SK-N-SH (cell line): ENCODE measurements around the gene POLR3E. TPM values are rescaled to one million over a fixed set of nuclear protein-coding genes. Genes with fewer than 3 reads are reported as not detected.

Experiments
- CTCF ChIA-PET: fragments of 300-600, 350-600 bp; formaldehyde crosslinking; extraction: SDS; loops from one replicate; lab custom pipeline; 2021; lab: Yijun Ruan, JAX
- POLR2A ChIA-PET: fragments of 350-600 bp; sonication (Branson Sonifier 250); formaldehyde crosslinking; extraction: SDS; loops from one replicate; lab custom pipeline; 2020; ENCODE audit warnings: antibody characterized with exemption, inconsistent platforms; lab: Yijun Ruan, JAX
- DNase-seq: peaks from one replicate; pipeline ENCODE4 v3.0.0; 2012
- H2AFZ ChIP-seq: fragments of 200-600 bp; sonication (generic); 2 replicates; pipeline ENCODE4 v1.8.1; 2016; ENCODE audit warnings: antibody characterized with exemption, mild to moderate bottlenecking, low read depth
- H3F3A ChIP-seq: fragments of 200-600 bp; sonication (generic); replicated peaks from 2 replicates; pipeline ENCODE3; 2016; ENCODE audit warnings: antibody characterized with exemption, mild to moderate bottlenecking; ENCODE audit not compliant: insufficient read depth
- H3K27ac ChIP-seq, 2 experiments: fragments of 200-500 bp in 1 of 2; fragments of 200-600 bp in 1 of 2; sonication (Bioruptor generic) in 1 of 2; sonication (generic), shearing (Covaris generic) in 1 of 2; 2 replicates each; pipeline versions ENCODE4 v1.5.1 to v1.6.1; 2014 to 2016; ENCODE audit warnings: low read depth in 2 of 2, inconsistent platforms in 1 of 2, low read length in 1 of 2, mild to moderate bottlenecking in 1 of 2, mixed read lengths in 1 of 2
- H3K27me3 ChIP-seq: fragments of 200-600 bp; sonication (generic), shearing (Covaris generic); 2 replicates; pipeline ENCODE4 v1.6.1; 2016; ENCODE audit warnings: mixed run types; ENCODE audit not compliant: insufficient read depth
- H3K36me3 ChIP-seq, 2 experiments: fragments of 200-500 bp in 1 of 2; fragments of 200-600 bp in 1 of 2; sonication (Bioruptor generic) in 1 of 2; sonication (generic) in 1 of 2; replicated peaks in 1 of 2; 2 replicates each; pipeline versions ENCODE3 to v1.5.1; 2014 to 2016; ENCODE audit warnings: low read length in 1 of 2, mild to moderate bottlenecking in 1 of 2; ENCODE audit not compliant: insufficient read depth in 2 of 2, control insufficient read depth in 1 of 2
- H3K4me1 ChIP-seq, 2 experiments: fragments of 200-500 bp in 1 of 2; fragments of 200-600 bp in 1 of 2; sonication (Bioruptor generic) in 1 of 2; sonication (generic), shearing (Covaris generic) in 1 of 2; 2 replicates each; pipeline versions ENCODE4 v1.5.1 to v1.6.1; 2014 to 2016; ENCODE audit warnings: low read depth in 1 of 2, low read length in 1 of 2, mixed run types in 1 of 2; ENCODE audit not compliant: insufficient read depth in 2 of 2, control insufficient read depth in 1 of 2
- H3K4me2 ChIP-seq: fragments of 200-600 bp; sonication (generic), shearing (Covaris generic); 2 replicates; pipeline ENCODE4 v1.6.1; 2017; ENCODE audit warnings: mixed run types
- H3K4me3 ChIP-seq, 2 experiments: fragments of 200-500 bp in 1 of 2; fragments of 200-600 bp in 1 of 2; sonication (Bioruptor generic) in 1 of 2; sonication (generic), shearing (Covaris generic) in 1 of 2; 2 replicates each; pipeline versions ENCODE4 v1.5.1 to v1.8.1; 2014 to 2016; ENCODE audit warnings: low read depth in 2 of 2, inconsistent platforms in 1 of 2, low read length in 1 of 2, mild to moderate bottlenecking in 1 of 2, mixed read lengths in 1 of 2, moderate library complexity in 1 of 2
- H3K79me2 ChIP-seq: fragments of 200-600 bp; sonication (generic); 2 replicates; pipeline ENCODE4 v1.8.1; 2017; ENCODE audit warnings: mild to moderate bottlenecking; ENCODE audit not compliant: insufficient read depth
- H3K9ac ChIP-seq: fragments of 200-600 bp; sonication (generic); 2 replicates; pipeline ENCODE4 v1.6.1; 2017; ENCODE audit warnings: mixed run types
- H3K9me2 ChIP-seq: fragments of 200-600 bp; sonication (generic); 2 replicates; pipeline ENCODE4 v1.6.1; 2017; ENCODE audit warnings: mixed run types
- H3K9me3 ChIP-seq: fragments of 200-600 bp; sonication (generic); 2 replicates; pipeline ENCODE4 v1.6.1; 2017; ENCODE audit warnings: mixed run types, mild to moderate bottlenecking, moderate library complexity
- H4K20me1 ChIP-seq: fragments of 200-600 bp; sonication (generic); 2 replicates; pipeline ENCODE4 v1.6.1; 2017; ENCODE audit warnings: mild to moderate bottlenecking, mixed run types; ENCODE audit not compliant: insufficient read depth
- CHD2 ChIP-seq: fragments of 150-350 bp; IDR thresholded peaks from 2 replicates; pipeline ENCODE4 v1.6.1; 2018; ENCODE audit warnings: low read length; ENCODE audit not compliant: partially characterized antibody
- ELF1 ChIP-seq: IDR thresholded peaks from 2 replicates; pipeline ENCODE4 v1.4.0; 2012
- EZH2phosphoT487 ChIP-seq: fragments of 200-600 bp; sonication (generic); IDR thresholded peaks from 2 replicates; pipeline ENCODE4 v1.6.1; 2017; ENCODE audit warnings: low read depth, mixed run types, mild to moderate bottlenecking, antibody characterized with exemption, moderate library complexity, borderline replicate concordance
- FOSL2 ChIP-seq: IDR thresholded peaks from 2 replicates; pipeline ENCODE4 v1.4.0; 2012; ENCODE audit warnings: low read depth, mild to moderate bottlenecking, moderate library complexity, borderline replicate concordance
- FOXJ3 ChIP-seq: sonication (generic); formaldehyde crosslinking; IDR thresholded peaks from 2 replicates; pipeline ENCODE4 v1.5.1; 2020; ENCODE audit warnings: mild to moderate bottlenecking, missing genetic modification reagents
- FOXM1 ChIP-seq: IDR thresholded peaks from 2 replicates; pipeline ENCODE4 v1.4.0; 2012; ENCODE audit warnings: low read depth, mild to moderate bottlenecking
- GATA2 ChIP-seq: sonication (generic); formaldehyde crosslinking; IDR thresholded peaks from 2 replicates; pipeline ENCODE4 v1.5.0; 2020; ENCODE audit warnings: mild to moderate bottlenecking, missing genetic modification reagents
- IRF3 ChIP-seq: fragments of 150-350 bp; IDR thresholded peaks from 2 replicates; pipeline ENCODE4 v1.6.1; 2016; ENCODE audit warnings: mild to moderate bottlenecking, low read depth, low read length
- JUND ChIP-seq: IDR thresholded peaks from 2 replicates; pipeline ENCODE4 v1.4.0; 2012
- MEF2A ChIP-seq: IDR thresholded peaks from 2 replicates; pipeline ENCODE4 v1.4.0; 2012; ENCODE audit warnings: low read depth, borderline replicate concordance
- NFIC ChIP-seq: IDR thresholded peaks from 2 replicates; pipeline ENCODE4 v1.4.0; 2012; ENCODE audit warnings: borderline replicate concordance
- PBX3 ChIP-seq: IDR thresholded peaks from 2 replicates; pipeline ENCODE4; 2012
- RAD21 ChIP-seq: IDR thresholded peaks from 2 replicates; pipeline ENCODE4 v1.6.1; 2012; ENCODE audit warnings: mild to moderate bottlenecking, low read length
- REST ChIP-seq: IDR thresholded peaks from 2 replicates; pipeline ENCODE4 v1.6.1; 2012; ENCODE audit warnings: mild to moderate bottlenecking, low read depth, low read length, moderate library complexity
- SMC3 ChIP-seq: IDR thresholded peaks from 2 replicates; pipeline ENCODE4 v1.6.1; 2012; ENCODE audit warnings: low read depth, low read length, improper control_type of control experiment
- TAF1 ChIP-seq: IDR thresholded peaks from 2 replicates; pipeline ENCODE4 v1.6.1; 2012; ENCODE audit warnings: low read depth, mild to moderate bottlenecking, low read length, moderate library complexity, borderline replicate concordance
- TCF12 ChIP-seq: IDR thresholded peaks from 2 replicates; pipeline ENCODE4 v1.4.0; 2012
- USF2 ChIP-seq: fragments of 150-350 bp; IDR thresholded peaks from 2 replicates; pipeline ENCODE4 v1.6.1; 2017; ENCODE audit warnings: antibody characterized with exemption, low read length, low read depth, borderline replicate concordance
- YY1 ChIP-seq: IDR thresholded peaks from 2 replicates; pipeline ENCODE4 v1.4.0; 2012; ENCODE audit warnings: low read depth, mild to moderate bottlenecking
- ZBTB33 ChIP-seq: IDR thresholded peaks from 2 replicates; pipeline ENCODE4 v1.4.0; 2012; ENCODE audit warnings: low read depth, borderline replicate concordance
- WGBS: methylation state at CpG from one replicate; pipeline ENCODE4 v1.1.6; 2017; ENCODE audit warnings: low lambda C conversion rate; 5-methylcytosine and 5-hydroxymethylcytosine counted together
- polyA plus RNA-seq, 3 experiments: library from polyadenylated mRNA; depleted of rRNA; stranded (reverse); fragments of >200 nt; gene quantifications; 2 replicates each; pipeline ENCODE4 v1.2.3, GENCODE V29; 2012

The POLR3E gene
- polyA plus RNA-seq, 1 of the 3 experiments (the other 2 are of a cell fraction) = 59.6 TPM

- DNase-seq = no peak
- TF ChIP-seq SMC3 = no peak
- no peak for TF ChIP-seq NFIC
- TF ChIP-seq USF2 = no peak
- no peak for TF ChIP-seq RAD21
- TF ChIP-seq ZBTB33 = no peak
- no peak for TF ChIP-seq REST
- no peak for TF ChIP-seq TCF12
- no peak for TF ChIP-seq JUND
- no peak for TF ChIP-seq ELF1
- TF ChIP-seq FOXJ3 = no peak
- no peak for TF ChIP-seq CHD2
- TF ChIP-seq GATA2 = no peak
- TF ChIP-seq FOSL2 = no peak
- TF ChIP-seq MEF2A = no peak
- no peak for TF ChIP-seq FOXM1
- no peak for TF ChIP-seq EZH2phosphoT487
- TF ChIP-seq TAF1 = no peak
- TF ChIP-seq YY1 = no peak
- TF ChIP-seq PBX3 = no peak
- no peak for TF ChIP-seq IRF3
- no peaks in the 10 kb centered on the region for H3K4me1 ChIP-seq
- 96% methylated on average over 5 of the region's 5 CpGs for WGBS
- no peaks in the 10 kb centered on the region for H3K9me2 ChIP-seq
- H3K4me2 ChIP-seq = no peak overlapping the region
- H3K9me3 ChIP-seq = no peaks in the 10 kb centered on the region
- no peaks in the 10 kb centered on the region for H3K27me3 ChIP-seq
- no peak overlapping the region for H3K4me3 ChIP-seq
- H3K9ac ChIP-seq = no peak overlapping the region
- no peaks in the 10 kb centered on the region for H3K79me2 ChIP-seq
- H2AFZ ChIP-seq = no peak overlapping the region
- H3K27ac ChIP-seq = no peak overlapping the region
- H3K36me3 ChIP-seq = no peaks in the 10 kb centered on the region
- CTCF ChIA-PET = no interaction called here
- H4K20me1 ChIP-seq = no peaks in the 10 kb centered on the region
- POLR2A ChIA-PET = no interaction called here
- H3F3A ChIP-seq = peaks cover 2% of the 10 kb centered on the region
Measured at GRCh38 chr16:22291020-22291419, 6.2 kb upstream of the POLR3E start.
